Mesendoderm (in vitro differentiated cells): ENCODE results near the gene SCYL3.

ENCODE experiments used
- DNase-seq: peaks from one replicate; pipeline ENCODE4 v3.0.0; 2013
- H2AK5ac ChIP-seq: 2 replicates; pipeline ENCODE4 v1.6.1; 2013; ENCODE audit warnings: low read length, inconsistent platforms
- H2BK120ac ChIP-seq: 2 replicates; pipeline ENCODE4 v1.6.1; 2013; ENCODE audit warnings: low read depth, mild to moderate bottlenecking, low read length, moderate library complexity, mixed read lengths
- H2BK15ac ChIP-seq: replicated peaks from 2 replicates; pipeline ENCODE4 v1.6.1; 2013; ENCODE audit warnings: low read depth, mild to moderate bottlenecking, moderate library complexity
- H2BK5ac ChIP-seq: 2 replicates; pipeline ENCODE4 v1.6.1; 2013; ENCODE audit warnings: low read length, inconsistent platforms
- H3K18ac ChIP-seq: 2 replicates; pipeline ENCODE4 v1.6.1; 2013; ENCODE audit warnings: mild to moderate bottlenecking, low read length, mixed read lengths
- H3K23ac ChIP-seq: one replicate; pipeline ENCODE4 v1.6.1; 2013; ENCODE audit warnings: low read length
- H3K27ac ChIP-seq: 2 replicates; pipeline ENCODE4 v1.5.1; 2013; ENCODE audit warnings: low read depth, mild to moderate bottlenecking, inconsistent platforms, low read length, moderate library complexity
- H3K27me3 ChIP-seq: 2 replicates; pipeline ENCODE4 v1.6.1; 2013; ENCODE audit warnings: low read length, control low read depth, mild to moderate bottlenecking, inconsistent platforms; ENCODE audit not compliant: insufficient read depth, poor library complexity
- H3K36me3 ChIP-seq: 2 replicates; pipeline ENCODE4 v1.6.1; 2013; ENCODE audit warnings: low read length, inconsistent platforms; ENCODE audit not compliant: control insufficient read depth, insufficient read depth
- H3K4ac ChIP-seq: one replicate; pipeline ENCODE4 v1.6.1; 2013; ENCODE audit warnings: low read depth, mild to moderate bottlenecking, low read length, moderate library complexity
- H3K4me1 ChIP-seq: 2 replicates; pipeline ENCODE4 v1.6.1; 2013; ENCODE audit warnings: low read depth, low read length, inconsistent platforms; ENCODE audit not compliant: control insufficient read depth
- H3K4me2 ChIP-seq: 2 replicates; pipeline ENCODE4 v1.6.1; 2013; ENCODE audit warnings: low read length
- H3K4me3 ChIP-seq: 2 replicates; pipeline ENCODE4 v1.5.1; 2013; ENCODE audit warnings: mild to moderate bottlenecking, low read length
- H3K56ac ChIP-seq: one replicate; pipeline ENCODE4 v1.6.1; 2013; ENCODE audit warnings: low read length
- H3K79me1 ChIP-seq: 2 replicates; pipeline ENCODE4 v1.6.1; 2013; ENCODE audit warnings: low read length, inconsistent platforms
- H3K79me2 ChIP-seq: 2 replicates; pipeline ENCODE4 v1.6.1; 2013; ENCODE audit warnings: mild to moderate bottlenecking, low read length; ENCODE audit not compliant: control insufficient read depth, insufficient read depth
- H3K9ac ChIP-seq: 2 replicates; pipeline ENCODE4 v1.6.1; 2013; ENCODE audit warnings: low read length, inconsistent platforms
- H4K5ac ChIP-seq: one replicate; pipeline ENCODE4 v1.6.1; 2013; ENCODE audit warnings: low read length
- H4K8ac ChIP-seq: one replicate; pipeline ENCODE4 v1.6.1; 2013; ENCODE audit warnings: low read depth, mild to moderate bottlenecking, control low read depth, low read length, moderate library complexity
- WGBS: extraction: QIAGEN DNeasy Blood & Tissue Kit; methylation state at CpG from one replicate; pipeline ENCODE4 v1.1.7; 2013; ENCODE audit warnings: low lambda C conversion rate, missing lambda C conversion rate; ENCODE audit not compliant: insufficient coverage; ENCODE audit errors: extremely low coverage; 5-methylcytosine and 5-hydroxymethylcytosine counted together

SCYL3 gene

GRCh38 chr1:169849346-169850022, 44.2 kb downstream of the SCYL3 start:
- DNase-seq: no peak
- no peak overlapping the region for H3K18ac ChIP-seq
- no peak overlapping the region for H3K56ac ChIP-seq
- no peak overlapping the region for H4K5ac ChIP-seq
- H2BK15ac ChIP-seq: no peak overlapping the region
- H2BK5ac ChIP-seq: no peak overlapping the region
- H3K27ac ChIP-seq: no peak overlapping the region
- no peak overlapping the region for H2AK5ac ChIP-seq
- WGBS: no CpG with 5 or more reads among the region's 5 CpGs
- no peak overlapping the region for H3K23ac ChIP-seq
- no peaks in the 10 kb centered on the region for H3K79me1 ChIP-seq
- H4K8ac ChIP-seq: no peak overlapping the region
- no peak overlapping the region for H2BK120ac ChIP-seq
- no peaks in the 10 kb centered on the region for H3K79me2 ChIP-seq
- H3K9ac ChIP-seq: no peak overlapping the region
- no peaks in the 10 kb centered on the region for H3K27me3 ChIP-seq
- no peak overlapping the region for H3K4me2 ChIP-seq
- H3K4me3 ChIP-seq: no peak overlapping the region
- H3K4me1 ChIP-seq: no peaks in the 10 kb centered on the region
- H3K4ac ChIP-seq: no peak overlapping the region
- peaks cover 6% of the 10 kb centered on the region for H3K36me3 ChIP-seq

- Histone ChIP-seq H3K4ac (no peak overlapping the region), H3K56ac (no peak overlapping the region), H3K4me3 (no peak overlapping the region), H3K79me2 (no peaks in the 10 kb centered on the region), H3K4me1 (no peaks in the 10 kb centered on the region), H2AK5ac (no peak overlapping the region), H3K23ac (no peak overlapping the region), H3K18ac (no peak overlapping the region), H3K79me1 (no peaks in the 10 kb centered on the region), H2BK5ac (no peak overlapping the region), H4K8ac (no peak overlapping the region), H2BK120ac (no peak overlapping the region), H2BK15ac (no peak overlapping the region), H3K4me2 (no peak overlapping the region), H3K9ac (no peak overlapping the region), H3K27me3 (no peaks in the 10 kb centered on the region), H3K36me3 (peaks cover 3% of the 10 kb centered on the region), H4K5ac (no peak overlapping the region), H3K27ac (no peak overlapping the region)
- WGBS: no CpG with 5 or more reads among the region's 2 CpGs
- no peak for DNase-seq
Observed at GRCh38 chr1:169848456-169848855, 45.2 kb downstream of the SCYL3 start.

DNA sequence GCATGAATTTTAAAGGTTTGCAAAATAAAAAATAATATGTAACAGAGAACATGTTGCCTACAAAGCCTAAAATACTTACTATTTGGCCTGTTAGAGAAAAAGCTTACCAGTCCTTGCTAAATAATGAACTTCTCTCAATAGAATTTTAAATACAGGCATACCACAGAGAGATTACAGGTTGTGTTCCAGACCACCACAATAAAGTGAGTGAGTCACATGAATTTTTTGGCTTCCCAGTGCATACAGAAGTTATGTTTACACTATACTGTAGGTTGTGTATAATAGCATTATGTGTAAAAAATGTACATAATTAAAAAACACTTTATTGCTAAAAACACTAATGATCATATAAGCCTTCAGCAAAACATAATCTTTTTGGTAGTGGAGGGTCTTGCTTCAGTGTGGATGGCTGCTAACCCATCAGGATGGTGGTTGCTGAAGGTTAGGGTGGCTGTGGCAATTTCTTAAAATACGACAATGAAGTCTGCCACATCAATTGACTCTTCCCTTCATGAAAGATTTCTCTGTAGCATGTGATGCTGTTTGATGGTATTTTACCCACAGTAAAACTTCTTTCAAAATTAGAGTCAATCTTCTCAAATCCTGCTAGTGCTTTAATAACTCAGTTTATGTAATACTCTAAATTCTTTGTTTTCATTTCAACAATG, 48.6 kb downstream of the SCYL3 start:
- no peak overlapping the region for H3K4me3 ChIP-seq
- H4K8ac ChIP-seq: no peak overlapping the region
- H3K56ac ChIP-seq: no peak overlapping the region
- no peak overlapping the region for H4K5ac ChIP-seq
- no peak overlapping the region for H3K23ac ChIP-seq
- H3K9ac ChIP-seq: no peak overlapping the region
- H2BK120ac ChIP-seq: no peak overlapping the region
- no peak overlapping the region for H3K27ac ChIP-seq
- H3K79me1 ChIP-seq: no peaks in the 10 kb centered on the region
- H2AK5ac ChIP-seq: no peak overlapping the region
- H3K18ac ChIP-seq: no peak overlapping the region
- H3K79me2 ChIP-seq: no peaks in the 10 kb centered on the region
- no peak overlapping the region for H2BK15ac ChIP-seq
- DNase-seq: no peak
- H3K4ac ChIP-seq: no peak overlapping the region
- no peaks in the 10 kb centered on the region for H3K36me3 ChIP-seq
- H2BK5ac ChIP-seq: no peak overlapping the region
- H3K4me1 ChIP-seq: no peaks in the 10 kb centered on the region
- no peaks in the 10 kb centered on the region for H3K27me3 ChIP-seq
- WGBS: no CpG with 5 or more reads among the region's 1 CpG
- H3K4me2 ChIP-seq: no peak overlapping the region

DNA sequence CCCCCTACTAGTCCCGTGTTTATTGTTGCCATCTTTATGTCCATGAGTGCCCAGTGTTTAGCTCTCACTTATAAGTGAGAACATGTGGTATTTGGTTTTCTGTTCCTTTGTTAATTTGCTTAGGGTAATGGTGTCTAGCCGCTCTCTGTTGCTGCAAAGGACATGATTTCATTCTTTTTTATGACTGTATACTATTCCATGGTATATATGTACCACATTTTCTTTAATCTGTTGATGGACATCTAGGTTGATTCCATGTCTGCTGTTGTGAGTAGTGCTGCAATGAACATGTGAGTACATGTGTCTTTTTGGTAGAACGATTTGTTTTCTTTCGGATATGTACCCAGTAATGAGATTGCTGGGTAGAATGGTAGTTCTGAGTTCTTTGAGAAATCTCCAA, 54.8 kb downstream of the SCYL3 start:
- Histone ChIP-seq H3K27ac (no peak overlapping the region), H3K23ac (no peak overlapping the region), H3K27me3 (no peaks in the 10 kb centered on the region), H3K9ac (no peak overlapping the region), H3K79me1 (no peaks in the 10 kb centered on the region), H3K36me3 (peaks cover 2% of the 10 kb centered on the region), H2BK5ac (no peak overlapping the region), H4K8ac (no peak overlapping the region), H3K4me1 (no peaks in the 10 kb centered on the region), H3K4ac (no peak overlapping the region), H2BK120ac (no peak overlapping the region), H2BK15ac (no peak overlapping the region), H2AK5ac (no peak overlapping the region), H4K5ac (no peak overlapping the region), H3K4me2 (no peak overlapping the region), H3K79me2 (no peaks in the 10 kb centered on the region), H3K18ac (no peak overlapping the region), H3K56ac (no peak overlapping the region), H3K4me3 (no peak overlapping the region)
- no peak for DNase-seq
- WGBS: no CpG with 5 or more reads among the region's 4 CpGs

DNA sequence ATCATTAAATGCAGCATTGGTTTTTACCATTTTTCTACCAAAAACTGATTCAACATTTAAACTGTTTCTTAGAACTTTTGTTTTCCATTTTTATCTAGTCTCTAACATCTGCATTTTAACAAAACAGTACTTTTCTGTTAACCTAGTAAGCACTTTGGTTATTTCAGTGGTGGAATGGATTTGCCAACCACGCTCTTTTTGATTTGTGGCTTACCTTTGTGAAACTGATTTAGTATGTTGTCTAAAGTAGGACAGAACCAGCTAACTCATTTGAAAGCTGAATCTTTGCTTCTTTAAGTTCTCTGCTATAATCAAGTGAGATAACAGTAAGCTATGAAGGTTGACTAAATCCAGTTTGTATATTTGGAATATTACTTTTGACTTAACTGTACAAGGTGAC, 57.5 kb downstream of the SCYL3 start:
- H2BK5ac ChIP-seq: no peak overlapping the region
- H3K4me3 ChIP-seq: no peak overlapping the region
- H3K4me2 ChIP-seq: no peak overlapping the region
- H3K27ac ChIP-seq: no peak overlapping the region
- no peak for DNase-seq
- H3K4me1 ChIP-seq: no peaks in the 10 kb centered on the region
- H3K56ac ChIP-seq: no peak overlapping the region
- H3K4ac ChIP-seq: no peak overlapping the region
- H3K9ac ChIP-seq: no peak overlapping the region
- H3K79me2 ChIP-seq: no peaks in the 10 kb centered on the region
- H2BK15ac ChIP-seq: no peak overlapping the region
- H3K27me3 ChIP-seq: no peaks in the 10 kb centered on the region
- no peak overlapping the region for H2BK120ac ChIP-seq
- WGBS: no CpG with 5 or more reads among the region's 1 CpG
- no peak overlapping the region for H3K18ac ChIP-seq
- no peaks in the 10 kb centered on the region for H3K79me1 ChIP-seq
- H4K5ac ChIP-seq: no peak overlapping the region
- no peak overlapping the region for H2AK5ac ChIP-seq
- H3K23ac ChIP-seq: no peak overlapping the region
- peaks cover 2% of the 10 kb centered on the region for H3K36me3 ChIP-seq
- no peak overlapping the region for H4K8ac ChIP-seq

GRCh38 chr1:169835647-169836046, 58.0 kb downstream of the SCYL3 start:
- H3K56ac ChIP-seq: no peak overlapping the region

More at GRCh38 chr1:169835647-169836046, 58.0 kb downstream of the SCYL3 start:
- DNase-seq: no peak
- no peak overlapping the region for H3K4ac ChIP-seq
- H3K4me1 ChIP-seq: no peaks in the 10 kb centered on the region
- H2BK120ac ChIP-seq: no peak overlapping the region
- H2BK5ac ChIP-seq: no peak overlapping the region
- no peak overlapping the region for H3K18ac ChIP-seq
- H3K27me3 ChIP-seq: no peaks in the 10 kb centered on the region
- no peak overlapping the region for H3K9ac ChIP-seq
- peaks cover 2% of the 10 kb centered on the region for H3K36me3 ChIP-seq
- H2BK15ac ChIP-seq: no peak overlapping the region
- H3K79me1 ChIP-seq: no peaks in the 10 kb centered on the region
- no peak overlapping the region for H3K23ac ChIP-seq
- no peak overlapping the region for H4K5ac ChIP-seq
- no peak overlapping the region for H2AK5ac ChIP-seq
- no peak overlapping the region for H3K4me2 ChIP-seq
- H3K27ac ChIP-seq: no peak overlapping the region
- H4K8ac ChIP-seq: no peak overlapping the region
- H3K79me2 ChIP-seq: no peaks in the 10 kb centered on the region
- no peak overlapping the region for H3K4me3 ChIP-seq
- no CpG with 5 or more reads among the region's 1 CpG for WGBS
